A549 treated with dexamethasone at 1 μM for 4 hours (cell line): ENCODE results near the gene SNAP23. TPM values are rescaled to one million over a fixed set of nuclear protein-coding genes. Genes with fewer than 3 reads are reported as not detected.

Experiments
- total RNA-seq: library from RNA; stranded (reverse); fragments of 200-300 nt; extraction: Qiagen RNA extraction; gene quantifications from 5 replicates; pipeline ENCODE4 v1.2.3, GENCODE V29; 2022

The SNAP23 gene
- 15.2 to 40.0 TPM (median 19.0 TPM) in 5 replicates for total RNA-seq

GRCh38 chr15:42495361-42496212, at the start of gene SNAP23:
Gene SNAP23 (plus strand): TSS chr15:42495634. CDS start chr15:42511847, 16,213 bp downstream.

GRCh38 chr15:42490671-42491538, 4.5 kb upstream of the SNAP23 start, which contains the start of gene ZNF106:
Gene ZNF106 (minus strand): TSS chr15:42491141. CDS start chr15:42472289, 18,852 bp downstream.

DNA sequence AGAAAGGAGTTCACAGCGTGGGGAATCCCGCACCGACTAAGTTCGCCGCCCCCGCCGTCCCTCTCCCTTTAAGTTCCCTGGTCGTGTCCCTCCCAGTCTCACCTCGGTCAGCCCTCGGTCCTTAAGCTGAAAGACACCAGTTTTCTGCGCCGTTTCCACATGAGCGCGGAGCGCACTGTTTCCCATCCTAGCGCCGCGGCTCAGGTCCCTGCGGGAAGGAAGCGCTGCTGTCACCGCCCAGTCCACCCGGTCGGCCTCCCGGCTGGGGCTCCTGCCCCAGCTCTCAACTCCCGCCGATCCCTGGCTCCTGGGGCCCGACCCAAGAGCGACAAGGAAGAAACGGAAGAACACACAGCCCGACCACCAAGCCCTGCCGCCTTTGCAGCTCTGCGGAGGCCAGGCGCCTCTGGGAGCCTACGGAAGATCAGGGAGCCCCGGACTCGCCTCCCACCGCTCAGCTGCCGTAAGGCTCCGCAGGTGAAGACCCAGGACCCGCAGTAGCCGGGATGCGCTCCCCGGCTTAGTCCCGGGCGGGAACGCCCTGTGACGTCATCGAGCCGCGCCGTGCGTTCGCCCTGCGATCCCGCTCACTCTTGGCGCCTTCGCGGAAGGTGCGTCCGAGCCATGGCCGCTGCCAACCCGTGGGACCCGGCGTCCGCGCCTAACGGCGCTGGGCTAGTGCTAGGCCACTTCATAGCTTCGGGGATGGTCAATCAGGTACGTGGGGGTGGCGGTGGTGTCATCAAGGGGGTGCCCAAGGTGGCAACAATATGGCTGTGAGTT, 53.0 kb downstream of the SNAP23 start, which contains the start of the genes HAUS2 and LRRC57:
HAUS2 (plus strand) TSS at position 590 of the 783 bp plus-strand sequence; CDS start at position 625, 35 bp downstream.
LRRC57 (minus strand) TSS at position 545 of the 783 bp plus-strand sequence; CDS start at position 186, 359 bp downstream.

DNA sequence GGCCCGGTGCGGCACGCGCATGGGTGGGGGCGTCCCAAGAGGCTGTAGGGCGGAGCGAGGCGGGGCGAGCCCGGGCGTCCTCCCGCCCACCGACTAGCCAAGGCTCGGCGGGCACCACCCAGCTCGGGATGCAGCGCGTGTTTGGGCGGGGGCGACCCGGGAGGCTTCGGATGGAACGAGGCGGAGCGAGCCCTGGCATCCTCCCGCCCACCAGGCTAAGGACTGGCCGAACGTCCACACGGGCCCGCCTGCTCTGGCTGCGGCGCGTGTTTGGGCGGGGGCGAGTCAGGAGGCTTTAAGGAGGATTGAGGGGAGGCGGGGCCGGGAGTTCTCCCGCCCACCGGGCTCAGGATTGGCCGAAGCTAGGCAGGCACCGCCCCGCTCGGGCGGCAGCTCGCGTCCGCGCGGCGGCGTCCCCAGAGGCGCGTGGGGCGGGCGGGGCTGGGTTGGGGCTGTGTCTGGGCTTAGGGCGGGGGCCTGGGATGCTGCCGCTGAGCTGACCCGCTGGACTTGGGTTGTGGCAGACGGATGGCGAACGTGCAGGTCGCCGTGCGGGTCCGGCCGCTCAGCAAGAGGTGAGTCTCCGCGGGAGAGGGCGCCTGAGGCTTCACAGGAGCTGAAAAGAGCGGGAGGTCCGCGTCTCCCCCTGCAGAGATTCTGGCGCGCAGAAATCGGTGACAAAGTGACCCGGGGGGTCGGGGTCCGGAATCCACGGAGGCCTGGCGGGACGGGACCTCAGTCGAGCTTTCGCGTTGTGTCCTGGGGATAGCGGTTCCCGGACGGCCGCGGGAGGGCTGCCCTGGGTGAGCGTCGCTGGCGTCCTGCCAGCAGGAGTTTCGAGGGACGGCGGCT, 80.0 kb downstream of the SNAP23 start, which contains the start of gene STARD9:
STARD9 (plus strand) TSS at position 419 of the 852 bp plus-strand sequence; CDS start at position 529, 110 bp downstream.

Other genes starting within 250 kb of the SNAP23 start
- gene GANC, start 222.4 kb upstream of the SNAP23 start, total RNA-seq = 6.1 to 7.9 TPM (median 7.4 TPM) in 5 replicates
- 26.3 to 35.5 TPM (median 29.4 TPM) in 5 replicates for gene TMEM87A, start 222.2 kb upstream of the SNAP23 start, total RNA-seq
- 0.22 to 0.59 TPM (median 0.32 TPM) in 4 of 5 replicates, not detected in the other for gene CAPN3, start 136.1 kb upstream of the SNAP23 start, total RNA-seq
- gene ZNF106, start 4.5 kb upstream of the SNAP23 start, total RNA-seq = 7.2 to 13.9 TPM (median 12.6 TPM) in 5 replicates
- 9.7 to 13.3 TPM (median 12.1 TPM) in 5 replicates for gene LRRC57, start 53.2 kb downstream of the SNAP23 start, total RNA-seq
- gene HAUS2, start 53.2 kb downstream of the SNAP23 start, total RNA-seq = 18.5 to 24.6 TPM (median 21.8 TPM) in 5 replicates
- 1.2 to 1.9 TPM (median 1.6 TPM) in 5 replicates for gene STARD9, start 80.0 kb downstream of the SNAP23 start, total RNA-seq
- 3.9 to 6.9 TPM (median 6.4 TPM) in 5 replicates for gene CDAN1, start 241.5 kb downstream of the SNAP23 start, total RNA-seq